ENCODE measurements around the gene NNT.

The NNT gene

DNA sequence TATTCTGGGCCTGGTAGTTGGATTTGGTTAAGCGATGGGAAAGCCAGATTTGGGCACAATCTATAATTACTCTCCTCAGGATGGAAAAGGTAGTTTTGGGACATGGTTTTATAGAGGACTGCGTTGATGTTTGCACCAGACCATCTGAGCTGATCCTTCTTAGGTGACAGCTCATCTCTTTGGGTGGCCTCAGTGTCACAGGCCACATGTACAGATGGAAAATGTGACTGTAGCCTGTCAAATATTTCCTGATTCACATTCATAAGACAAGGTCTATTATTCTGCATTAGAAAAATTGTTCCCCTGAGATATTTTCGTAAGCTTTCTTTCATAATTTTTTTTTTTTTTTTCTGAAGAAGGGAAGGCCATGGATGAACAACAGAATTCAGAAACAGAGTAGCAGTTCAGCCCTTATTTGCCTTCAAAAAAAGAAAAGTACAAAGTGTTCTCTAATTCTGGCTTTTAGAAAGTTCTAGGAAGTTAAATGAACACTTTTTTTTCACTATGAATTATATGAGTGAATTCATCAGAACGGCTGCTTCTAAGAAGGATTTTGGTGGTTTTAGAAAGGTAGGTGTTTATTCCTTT is 81.0 kb downstream of the NNT start:
- TF ChIP-seq CTCF (IDR thresholded peaks at IDR 0.05; ENCODE audit: low read depth, low read length) = no peak
- DNase-seq (ENCODE audit: low read depth, low spot score) = no peak
- H3K4me3 ChIP-seq (ENCODE audit: low read depth, low read length) = no peak overlapping the region
- in situ Hi-C loops (cut with HindIII; ENCODE audit: low sequenced_read_pairs) = no loop called here

DNA sequence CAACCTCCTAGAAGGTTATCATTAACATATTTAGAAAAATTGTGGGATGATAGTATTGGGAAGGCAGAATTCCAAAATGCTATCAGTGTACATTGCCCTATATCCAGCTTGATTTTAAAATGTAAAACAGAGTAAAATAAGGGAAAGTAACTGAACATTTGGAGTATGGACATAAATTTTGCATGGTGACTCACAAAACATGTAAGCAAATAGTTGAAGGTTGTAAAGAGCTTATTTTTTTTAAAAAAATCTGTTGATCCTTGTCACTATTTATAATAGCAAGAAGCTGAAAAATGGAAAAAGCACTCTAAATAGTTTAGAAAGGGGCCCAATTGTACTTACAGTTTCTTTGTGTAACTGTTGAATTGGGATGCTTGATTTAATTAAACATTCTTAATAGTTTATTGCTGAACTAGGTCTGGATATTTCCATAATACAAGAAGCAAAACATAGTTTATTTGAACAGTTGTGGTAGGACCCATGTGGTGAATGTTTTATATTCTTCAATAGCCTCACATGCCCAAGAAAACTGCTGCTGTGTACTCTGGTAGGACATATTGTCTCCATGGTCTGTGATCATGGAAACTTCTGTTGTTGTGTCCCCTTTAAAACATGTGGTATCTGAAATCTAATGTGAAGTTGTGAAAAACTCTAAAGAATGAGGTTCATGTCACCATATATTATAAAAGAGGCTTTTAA is 82.4 kb downstream of the NNT start:
- DNase-seq (ENCODE audit: low read depth, low spot score) = peak; percentile 74
- no peak for TF ChIP-seq CTCF (IDR thresholded peaks at IDR 0.05; ENCODE audit: low read depth, low read length)
- in situ Hi-C loops (cut with HindIII; ENCODE audit: low sequenced_read_pairs) = no loop called here
- no peak overlapping the region for H3K4me3 ChIP-seq (ENCODE audit: low read depth, low read length)

DNA sequence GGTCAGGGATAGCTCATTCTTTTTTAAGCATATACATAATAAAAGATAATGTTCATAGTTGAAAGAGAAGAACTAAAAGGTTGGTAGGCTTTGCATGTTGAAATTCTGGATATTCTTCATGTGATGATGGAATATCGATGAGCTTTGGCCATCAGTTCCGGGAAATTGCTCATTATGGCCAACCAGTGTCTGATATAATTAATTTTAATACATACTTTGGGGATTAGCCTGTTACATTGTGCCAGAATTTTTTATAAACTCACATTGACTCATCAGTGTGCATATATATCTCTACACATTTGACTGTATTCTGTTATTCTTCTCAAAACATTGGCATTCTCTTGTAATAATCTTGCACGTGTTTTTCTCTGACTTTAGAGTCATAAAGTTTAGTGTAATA is 84.3 kb downstream of the NNT start:
- in situ Hi-C loops (cut with HindIII; ENCODE audit: low sequenced_read_pairs) = no loop called here
- no peak overlapping the region for H3K4me3 ChIP-seq (ENCODE audit: low read depth, low read length)
- no peak for DNase-seq (ENCODE audit: low read depth, low spot score)
- no peak for TF ChIP-seq CTCF (IDR thresholded peaks at IDR 0.05; ENCODE audit: low read depth, low read length)

- no peak for TF ChIP-seq CTCF (IDR thresholded peaks at IDR 0.05; ENCODE audit: low read depth, low read length)
- in situ Hi-C loops (cut with HindIII; ENCODE audit: low sequenced_read_pairs) = no loop called here
These were observed 88.3 kb downstream of the NNT start for GRCh38 chr5:43691275-43691674.

DNA sequence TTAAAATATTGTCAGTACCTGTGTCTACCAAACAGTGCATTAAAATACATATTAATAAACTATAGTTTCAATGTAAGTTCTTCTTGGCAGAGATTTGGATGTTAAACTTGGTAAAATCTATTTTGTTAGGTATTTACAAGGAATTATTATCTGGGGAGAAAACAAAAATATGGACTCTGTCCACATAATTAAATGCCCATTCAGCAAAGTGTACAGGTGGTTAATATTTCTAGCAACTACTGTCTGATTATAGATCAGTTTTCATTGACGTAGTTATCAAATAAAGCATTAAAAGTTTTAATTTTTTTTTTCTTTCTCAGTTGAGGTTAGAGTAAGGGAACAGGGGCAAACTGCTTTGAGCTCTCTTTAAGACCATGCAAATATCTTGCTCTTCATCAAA is 88.9 kb downstream of the NNT start:
- no peak overlapping the region for H3K4me3 ChIP-seq (ENCODE audit: low read depth, low read length)
- DNase-seq (ENCODE audit: low read depth, low spot score) = no peak
- no peak for TF ChIP-seq CTCF (IDR thresholded peaks at IDR 0.05; ENCODE audit: low read depth, low read length)
- in situ Hi-C loops (cut with HindIII; ENCODE audit: low sequenced_read_pairs) = no loop called here

More at GRCh38 chr5:43691275-43691674, 88.3 kb downstream of the NNT start:
- no peak for DNase-seq (ENCODE audit: low read depth, low spot score)
- H3K4me3 ChIP-seq (ENCODE audit: low read depth, low read length) = no peak overlapping the region

DNA sequence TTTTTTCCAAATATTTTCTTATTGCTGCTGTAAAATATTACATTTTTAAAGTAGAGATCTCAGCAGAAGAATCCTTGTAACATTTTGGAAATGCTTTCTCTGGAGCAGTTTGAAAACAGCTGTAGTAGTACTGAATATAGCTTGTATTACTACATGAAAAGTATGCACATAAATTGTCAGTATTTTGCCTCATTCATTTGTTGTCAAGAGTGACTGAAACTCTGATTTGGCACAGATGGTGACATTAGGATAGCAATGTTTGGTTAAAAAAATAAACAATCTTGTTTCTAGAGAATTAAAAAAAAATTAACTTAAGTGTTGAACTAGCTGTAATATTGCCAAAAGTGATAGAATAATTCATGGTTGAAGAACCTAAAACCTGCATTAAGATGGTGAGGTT is 90.4 kb downstream of the NNT start:
- no peak for TF ChIP-seq CTCF (IDR thresholded peaks at IDR 0.05; ENCODE audit: low read depth, low read length)
- DNase-seq (ENCODE audit: low read depth, low spot score) = no peak
- H3K4me3 ChIP-seq (ENCODE audit: low read depth, low read length) = no peak overlapping the region
- in situ Hi-C loops (cut with HindIII; ENCODE audit: low sequenced_read_pairs) = no loop called here
